ENCODE data around the gene VMP1. TPM values are rescaled to one million over a fixed set of nuclear protein-coding genes. Genes with fewer than 3 reads are reported as not detected.

VMP1 gene
- total RNA-seq, 2 donors from 2014 or later: 48.0 to 63.4 TPM

GRCh38 chr17:59719526-59719925 is 12.1 kb downstream of the VMP1 start:
- TF ChIP-seq CTCF (IDR thresholded peaks at IDR 0.05): no peak
- DNase-seq (ENCODE audit: low spot score): no peak
- Histone ChIP-seq H3K4me3 (no peak overlapping the region), H3K9me3 (no peaks in the 10 kb centered on the region), H3K36me3 (no peaks in the 10 kb centered on the region), H3K4me1 (peaks cover 0 to 7% of the 10 kb centered on the region in 2 donors), H3K27me3 (no peaks in the 10 kb centered on the region), H3K27ac (no peak overlapping the region)

GRCh38 chr17:59722623-59723022 is 15.2 kb downstream of the VMP1 start:
- H3K4me3 ChIP-seq: no peak overlapping the region
- no peaks in the 10 kb centered on the region for H3K9me3 ChIP-seq
- no peak for TF ChIP-seq CTCF (IDR thresholded peaks at IDR 0.05)
- DNase-seq (ENCODE audit: low spot score): no peak
- H3K27me3 ChIP-seq: no peaks in the 10 kb centered on the region
- no peaks in the 10 kb centered on the region for H3K36me3 ChIP-seq
- H3K27ac ChIP-seq: no peak overlapping the region
- H3K4me1 ChIP-seq: peaks cover 0 to 7% of the 10 kb centered on the region in 2 donors

GRCh38 chr17:59723041-59723440 is 15.6 kb downstream of the VMP1 start:
- no peak for DNase-seq (ENCODE audit: low spot score)
- Histone ChIP-seq H3K4me3 (no peak overlapping the region), H3K4me1 (peaks cover 0 to 7% of the 10 kb centered on the region in 2 donors), H3K36me3 (no peaks in the 10 kb centered on the region), H3K27ac (no peak overlapping the region), H3K9me3 (no peaks in the 10 kb centered on the region), H3K27me3 (no peaks in the 10 kb centered on the region)
- TF ChIP-seq CTCF (IDR thresholded peaks at IDR 0.05): no peak

- no peak overlapping the region for H3K27ac ChIP-seq
- no peaks in the 10 kb centered on the region for H3K36me3 ChIP-seq
- TF ChIP-seq CTCF (IDR thresholded peaks at IDR 0.05): no peak
- DNase-seq (ENCODE audit: low spot score): no peak
- no peaks in the 10 kb centered on the region for H3K9me3 ChIP-seq
- no peaks in the 10 kb centered on the region for H3K27me3 ChIP-seq
- H3K4me3 ChIP-seq: no peak overlapping the region
- peaks cover 0 to 7% of the 10 kb centered on the region in 2 donors for H3K4me1 ChIP-seq
Observed at GRCh38 chr17:59723607-59724006, 16.2 kb downstream of the VMP1 start.

GRCh38 chr17:59725691-59726090 is 18.2 kb downstream of the VMP1 start:
- Histone ChIP-seq H3K36me3 (no peaks in the 10 kb centered on the region), H3K27ac (peak overlapping the region in 1 of 2 donors; percentile 60), H3K9me3 (no peaks in the 10 kb centered on the region), H3K4me1 (peaks cover 0 to 14% of the 10 kb centered on the region in 2 donors), H3K27me3 (no peaks in the 10 kb centered on the region), H3K4me3 (no peak overlapping the region)
- no peak for DNase-seq (ENCODE audit: low spot score)
- TF ChIP-seq CTCF (IDR thresholded peaks at IDR 0.05): no peak

- H3K4me1 ChIP-seq: peaks cover 0 to 14% of the 10 kb centered on the region in 2 donors
- peaks cover 7% of the 10 kb centered on the region for H3K36me3 ChIP-seq
- no peak overlapping the region for H3K27ac ChIP-seq
- no peaks in the 10 kb centered on the region for H3K27me3 ChIP-seq
- no peak for TF ChIP-seq CTCF (IDR thresholded peaks at IDR 0.05)
- no peaks in the 10 kb centered on the region for H3K9me3 ChIP-seq
- no peak for DNase-seq (ENCODE audit: low spot score)
- H3K4me3 ChIP-seq: no peak overlapping the region
Observed at GRCh38 chr17:59727817-59728533, 20.5 kb downstream of the VMP1 start.
